Activated CD8-positive, alpha-beta memory T cell treated with anti-CD3 and anti-CD28 coated beads for 1 hour (primary cell): ENCODE measurements around the gene AKIP1.

Experiments
- DNase-seq, 2 donors: peaks; one replicate each; pipeline ENCODE4 v3.0.0-alpha.2; 2020; ENCODE audit warnings: low read depth in 1 of 2; ENCODE audit errors: extremely low read depth in 1 of 2

The AKIP1 gene

DNA sequence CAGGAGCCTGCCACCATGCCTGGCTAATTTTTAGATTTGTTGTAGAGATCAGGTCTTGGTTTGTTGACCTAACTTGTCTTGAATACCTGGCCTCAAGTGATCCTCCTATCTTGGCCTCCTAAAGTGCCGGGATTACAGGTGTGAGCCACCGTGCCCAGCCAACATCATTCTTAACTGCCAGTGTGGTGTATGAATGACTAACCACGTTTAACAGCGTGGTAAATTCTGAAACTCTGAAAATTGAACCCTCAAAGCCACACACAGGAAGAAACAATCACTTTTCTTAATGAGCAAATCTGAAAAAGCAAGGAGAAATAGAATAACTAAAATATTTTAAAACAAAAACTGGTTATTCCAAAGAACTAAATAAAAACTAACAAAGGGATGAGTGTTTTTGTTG lies 45.9 kb downstream of the AKIP1 start:
- no peak for DNase-seq

DNA sequence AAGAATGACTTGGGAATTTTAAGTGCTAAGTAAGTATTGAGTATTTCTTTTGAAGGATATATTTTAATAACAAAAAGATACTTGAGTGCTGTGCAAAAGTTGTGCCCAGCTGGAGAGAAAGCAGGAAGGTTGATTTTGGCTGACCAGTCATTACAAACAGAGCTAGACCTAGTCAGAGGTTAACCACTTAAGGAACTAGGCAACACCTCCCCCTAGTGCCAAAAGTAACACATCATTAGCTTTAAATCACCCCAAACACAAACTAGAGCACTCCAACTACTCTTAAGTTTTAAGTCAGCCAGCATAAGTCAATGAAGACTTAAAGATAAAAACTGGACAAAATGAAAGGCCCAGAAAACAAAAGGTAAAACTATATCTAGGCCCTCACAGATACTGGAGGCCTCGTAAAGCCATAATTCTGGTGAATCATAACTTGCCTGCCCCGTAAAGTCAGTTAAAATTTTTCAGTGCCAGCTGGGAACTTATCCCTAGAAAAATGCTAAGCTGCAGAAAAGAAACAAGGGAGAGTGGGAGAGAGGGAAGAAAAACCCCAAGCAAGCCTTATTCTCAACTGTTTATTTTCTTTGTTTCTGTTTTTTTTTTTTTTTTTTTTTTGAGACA lies 48.7 kb downstream of the AKIP1 start:
- no peak for DNase-seq

DNA sequence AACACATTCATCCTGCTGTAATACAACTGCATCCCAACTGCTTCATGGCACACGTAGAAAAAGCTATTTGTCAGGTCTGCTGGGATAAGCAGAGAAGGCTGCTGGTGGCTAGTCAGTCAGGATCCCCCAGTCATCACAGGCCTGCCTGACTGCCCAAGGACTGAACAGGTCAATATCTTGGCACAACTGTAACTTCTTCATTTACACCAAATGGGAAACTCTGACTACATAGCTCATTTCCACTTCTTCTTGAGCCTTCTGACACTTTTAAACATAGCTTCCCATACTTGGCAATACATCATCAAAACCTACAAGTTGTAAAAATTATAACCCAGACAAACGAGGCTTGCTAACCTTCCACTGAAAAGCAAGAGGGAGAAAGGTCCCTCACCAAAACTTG lies 50.4 kb downstream of the AKIP1 start:
- no peak for DNase-seq

DNA sequence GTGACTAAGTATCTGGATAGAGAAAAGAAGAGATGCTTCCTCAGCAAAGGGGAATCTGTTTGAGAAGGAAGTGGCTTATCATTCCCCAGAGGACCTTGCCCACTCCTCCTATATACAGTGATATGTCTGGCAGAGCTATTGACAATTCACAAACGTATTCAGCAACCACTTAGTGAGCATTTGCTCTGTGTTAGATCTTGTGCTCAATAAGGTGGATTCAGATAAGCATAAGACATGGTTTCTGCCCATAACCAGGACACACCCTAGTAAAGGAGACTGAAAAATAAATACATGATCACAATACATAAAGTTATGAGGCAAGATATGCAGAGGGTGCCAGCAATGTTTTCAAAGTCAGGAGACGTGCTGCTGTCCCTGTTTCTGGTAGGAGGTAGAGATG lies 51.9 kb downstream of the AKIP1 start:
- no peak for DNase-seq

DNA sequence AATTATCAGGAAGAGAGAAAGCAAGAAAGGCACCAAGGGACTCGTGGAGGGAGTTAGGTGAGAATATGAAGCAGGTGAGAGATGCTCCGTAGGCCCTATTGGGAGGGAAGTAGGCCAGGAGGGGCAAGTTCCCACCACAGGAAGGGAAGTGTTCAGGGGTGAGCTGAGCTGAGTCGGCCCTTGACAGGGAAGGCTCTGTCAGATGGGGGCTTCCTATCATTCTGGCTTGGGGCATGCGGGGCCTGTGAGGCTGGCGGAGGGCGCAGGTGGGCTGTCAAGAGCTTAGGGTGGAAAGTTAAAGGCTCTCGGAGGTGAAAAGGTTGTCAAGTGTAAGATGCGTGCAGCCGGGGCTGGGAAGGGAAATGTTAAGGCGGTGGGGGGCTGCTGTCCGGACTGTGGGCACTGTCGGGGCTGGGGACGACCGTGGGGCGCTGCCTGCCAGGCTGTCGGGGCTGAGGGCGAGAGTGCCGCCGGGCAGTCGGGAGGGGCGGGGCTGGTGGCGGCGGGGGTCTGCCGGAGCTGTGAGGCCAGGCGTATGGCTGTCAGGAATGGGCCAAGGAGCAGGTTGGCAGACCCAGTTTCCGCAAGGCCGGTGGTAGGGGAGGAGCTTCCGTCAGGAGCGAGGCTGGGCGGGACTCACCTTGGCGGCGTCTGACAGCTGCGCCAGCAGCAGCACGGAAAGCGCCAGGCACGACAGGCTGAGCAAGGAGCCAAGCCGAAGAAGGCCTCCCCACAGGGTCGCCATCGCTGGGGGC lies 52.8 kb downstream of the AKIP1 start:
- DNase-seq: peak; percentile 50 to 63

DNA sequence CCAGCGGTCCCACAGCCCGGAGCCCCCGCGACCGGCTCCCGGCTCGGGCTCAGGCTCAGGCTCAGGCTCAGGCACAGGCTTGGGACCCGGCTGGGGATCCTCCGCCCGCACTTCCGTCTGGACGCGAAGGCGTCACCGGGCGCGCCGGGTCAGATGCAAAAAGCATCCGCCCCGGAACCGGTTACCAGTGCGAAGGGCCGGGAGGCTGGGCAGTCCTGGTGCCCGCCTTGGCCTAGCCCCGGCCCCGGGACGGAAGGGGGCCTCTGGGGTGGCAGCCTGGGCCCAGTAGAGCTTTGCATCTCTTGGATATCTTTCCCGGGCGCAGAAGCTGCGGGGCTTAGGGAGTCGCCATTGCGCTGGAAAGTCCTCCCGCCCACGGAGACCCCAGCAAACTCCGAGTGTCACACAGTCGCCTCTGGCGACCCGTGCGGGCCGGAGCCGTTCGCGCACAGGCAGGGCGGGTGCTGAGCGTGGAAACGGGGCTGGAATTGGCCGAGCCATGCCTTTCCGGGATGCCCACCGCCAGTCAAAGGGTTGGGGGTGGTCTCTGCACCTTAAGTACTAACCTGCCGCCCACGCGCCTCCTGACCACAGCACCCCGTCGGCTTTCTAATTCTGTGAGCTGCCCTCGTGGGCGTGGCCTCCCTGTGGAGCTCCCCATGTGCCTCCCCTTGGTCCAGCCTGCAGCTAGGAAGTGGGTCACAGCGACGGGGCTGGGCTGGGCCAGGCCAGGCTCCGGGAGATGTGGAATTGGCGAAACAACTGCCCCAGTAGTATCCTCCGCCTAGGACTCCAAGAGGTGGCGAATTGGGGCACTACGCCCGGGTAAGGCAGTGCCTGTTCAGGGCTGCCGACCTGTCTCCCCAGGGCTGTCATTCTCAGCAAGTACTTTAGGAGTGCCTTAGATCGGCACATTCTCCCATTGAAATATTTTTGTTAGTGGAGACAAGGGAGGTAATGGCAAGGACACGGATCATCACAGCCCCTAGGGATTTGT lies 53.6 kb downstream of the AKIP1 start, which contains the start of gene TMEM9B:
Gene TMEM9B, minus strand, starts transcription at position 119 of the 997 bp plus-strand sequence. CDS start 129 bp downstream, outside the sequence.
- DNase-seq: peak; percentile 21 to 58

DNA sequence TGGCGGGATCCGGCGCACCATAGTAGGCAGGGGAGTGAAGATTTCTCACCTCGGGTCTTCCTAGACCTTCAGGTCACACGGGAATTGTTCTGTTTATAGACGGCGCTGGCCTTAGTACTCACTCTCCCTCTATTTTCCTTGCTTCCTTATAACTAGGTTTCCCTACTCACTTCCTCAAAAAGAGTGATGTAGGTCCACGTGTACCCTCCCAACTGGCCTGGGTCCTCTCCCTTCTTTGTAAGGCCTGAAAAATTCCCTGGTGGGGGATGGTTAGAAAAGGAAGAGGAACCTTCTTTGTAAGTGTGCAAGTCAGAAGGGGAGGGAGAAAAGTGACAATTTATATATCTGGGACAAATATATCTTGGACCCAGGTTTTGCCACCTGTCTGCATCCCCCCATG lies 56.2 kb downstream of the AKIP1 start:
- DNase-seq: no peak
